Tibial nerve (tissue), 4 donors: Measurements from ENCODE around the gene NME3.

Experiments
- EP300 ChIP-seq, 2 donors: sonication (generic); formaldehyde crosslinking; IDR thresholded peaks; one replicate each; pipeline ENCODE4 v1.6.1; 2017; ENCODE audit warnings: antibody characterized with exemption in 2 of 2, mild to moderate bottlenecking in 1 of 2
- POLR2A ChIP-seq, 2 donors: fragments of 450-650 bp; IDR thresholded peaks; one replicate each; pipeline ENCODE4 v1.6.1; 2017; ENCODE audit warnings: antibody characterized with exemption in 2 of 2, mild to moderate bottlenecking in 2 of 2, moderate library complexity in 2 of 2
- TF ChIP-seq, protein P1 (sequence below), 5 experiments: fragments of 200-600 bp in 3 of 5; fragments of 450-650 bp in 2 of 5; sonication (generic) in 3 of 5; IDR thresholded peaks; one replicate each; pipeline ENCODE4 v1.5.1; 2016 to 2019; ENCODE audit warnings: antibody characterized with exemption in 5 of 5, mild to moderate bottlenecking in 3 of 5, moderate library complexity in 2 of 5

DNA sequence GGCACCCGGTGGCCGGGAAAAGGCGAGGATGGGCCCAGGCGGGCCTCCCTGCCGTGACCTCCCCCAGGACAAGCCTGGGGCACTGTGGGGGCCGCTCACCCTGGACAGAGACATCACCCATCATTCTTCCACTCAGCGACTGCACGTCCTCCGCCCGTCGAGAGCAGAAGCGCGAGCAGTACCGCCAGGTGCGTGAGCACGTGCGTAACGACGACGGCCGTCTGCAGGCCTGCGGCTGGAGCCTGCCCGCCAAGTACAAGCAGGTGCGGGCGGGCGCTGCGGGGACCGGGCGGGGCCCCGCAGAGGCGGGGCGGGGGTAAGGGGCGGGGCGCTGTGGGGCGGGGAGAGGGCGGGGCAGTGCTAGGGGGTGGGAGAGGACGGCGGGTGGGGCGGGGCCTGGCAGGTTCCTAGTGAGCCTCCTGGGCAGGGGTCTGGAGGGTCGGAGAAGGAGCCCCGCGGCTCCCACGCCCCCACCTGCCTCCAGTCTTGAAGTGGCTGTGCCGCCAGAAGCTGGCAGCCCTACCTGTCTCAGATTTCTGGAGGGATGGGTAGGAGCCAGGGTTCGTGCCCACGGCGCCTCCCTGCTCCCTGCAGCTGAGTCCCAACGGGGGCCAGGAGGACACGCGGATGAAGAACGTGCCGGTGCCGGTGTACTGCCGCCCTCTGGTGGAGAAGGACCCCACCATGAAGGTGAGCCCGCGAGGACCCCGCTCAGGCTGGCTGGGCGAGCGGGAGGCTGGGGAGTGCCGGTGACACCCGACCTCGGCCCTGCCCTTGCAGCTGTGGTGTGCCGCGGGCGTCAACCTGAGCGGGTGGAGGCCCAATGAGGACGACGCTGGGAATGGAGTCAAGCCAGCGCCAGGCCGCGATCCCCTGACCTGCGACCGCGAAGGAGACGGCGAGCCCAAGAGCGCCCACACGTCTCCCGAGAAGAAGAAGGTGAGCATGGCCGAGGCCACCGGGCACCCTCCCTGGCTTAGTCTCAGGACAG lies 7.5 kb downstream of the NME3 start:
- TF ChIP-seq, protein P1, sequence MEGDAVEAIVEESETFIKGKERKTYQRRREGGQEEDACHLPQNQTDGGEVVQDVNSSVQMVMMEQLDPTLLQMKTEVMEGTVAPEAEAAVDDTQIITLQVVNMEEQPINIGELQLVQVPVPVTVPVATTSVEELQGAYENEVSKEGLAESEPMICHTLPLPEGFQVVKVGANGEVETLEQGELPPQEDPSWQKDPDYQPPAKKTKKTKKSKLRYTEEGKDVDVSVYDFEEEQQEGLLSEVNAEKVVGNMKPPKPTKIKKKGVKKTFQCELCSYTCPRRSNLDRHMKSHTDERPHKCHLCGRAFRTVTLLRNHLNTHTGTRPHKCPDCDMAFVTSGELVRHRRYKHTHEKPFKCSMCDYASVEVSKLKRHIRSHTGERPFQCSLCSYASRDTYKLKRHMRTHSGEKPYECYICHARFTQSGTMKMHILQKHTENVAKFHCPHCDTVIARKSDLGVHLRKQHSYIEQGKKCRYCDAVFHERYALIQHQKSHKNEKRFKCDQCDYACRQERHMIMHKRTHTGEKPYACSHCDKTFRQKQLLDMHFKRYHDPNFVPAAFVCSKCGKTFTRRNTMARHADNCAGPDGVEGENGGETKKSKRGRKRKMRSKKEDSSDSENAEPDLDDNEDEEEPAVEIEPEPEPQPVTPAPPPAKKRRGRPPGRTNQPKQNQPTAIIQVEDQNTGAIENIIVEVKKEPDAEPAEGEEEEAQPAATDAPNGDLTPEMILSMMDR (IDR thresholded peaks at IDR 0.05), result peak in 4 of 5 experiments; percentile 9 to 38 (median 30)
- no peak for TF ChIP-seq EP300 (IDR thresholded peaks at IDR 0.05)
- no peak for TF ChIP-seq POLR2A (IDR thresholded peaks at IDR 0.05)
